BLaER1 (cell line): ENCODE results near the gene ARMC3.

Experiments used
- H3K27ac ChIP-seq: shearing (Covaris generic); formaldehyde crosslinking; 2 replicates; pipeline ENCODE4 v1.8.1; 2022
- H3K27me3 ChIP-seq: shearing (Covaris generic); formaldehyde crosslinking; 2 replicates; pipeline ENCODE4 v1.8.1; 2022
- H3K36me3 ChIP-seq: shearing (Covaris generic); formaldehyde crosslinking; 2 replicates; pipeline ENCODE4 v1.8.1; 2022
- H3K4me1 ChIP-seq: shearing (Covaris generic); formaldehyde crosslinking; 2 replicates; pipeline ENCODE4 v1.8.1; 2022
- H3K4me2 ChIP-seq: shearing (Covaris generic); formaldehyde crosslinking; 2 replicates; pipeline ENCODE4 v1.8.1; 2022
- H3K4me3 ChIP-seq: shearing (Covaris generic); formaldehyde crosslinking; 2 replicates; pipeline ENCODE4 v1.8.1; 2022
- H3K9ac ChIP-seq: shearing (Covaris generic); formaldehyde crosslinking; 2 replicates; pipeline ENCODE4 v1.8.1; 2022
- H3K9me3 ChIP-seq: shearing (Covaris generic); formaldehyde crosslinking; 2 replicates; pipeline ENCODE4 v1.8.1; 2022
- H4K20me1 ChIP-seq: shearing (Covaris generic); formaldehyde crosslinking; 2 replicates; pipeline ENCODE4 v1.8.1; 2022
- Cebpa-rat ChIP-seq: shearing (Covaris generic); IDR thresholded peaks from 2 replicates; pipeline ENCODE4 v1.8.1; 2022

ARMC3 gene

DNA sequence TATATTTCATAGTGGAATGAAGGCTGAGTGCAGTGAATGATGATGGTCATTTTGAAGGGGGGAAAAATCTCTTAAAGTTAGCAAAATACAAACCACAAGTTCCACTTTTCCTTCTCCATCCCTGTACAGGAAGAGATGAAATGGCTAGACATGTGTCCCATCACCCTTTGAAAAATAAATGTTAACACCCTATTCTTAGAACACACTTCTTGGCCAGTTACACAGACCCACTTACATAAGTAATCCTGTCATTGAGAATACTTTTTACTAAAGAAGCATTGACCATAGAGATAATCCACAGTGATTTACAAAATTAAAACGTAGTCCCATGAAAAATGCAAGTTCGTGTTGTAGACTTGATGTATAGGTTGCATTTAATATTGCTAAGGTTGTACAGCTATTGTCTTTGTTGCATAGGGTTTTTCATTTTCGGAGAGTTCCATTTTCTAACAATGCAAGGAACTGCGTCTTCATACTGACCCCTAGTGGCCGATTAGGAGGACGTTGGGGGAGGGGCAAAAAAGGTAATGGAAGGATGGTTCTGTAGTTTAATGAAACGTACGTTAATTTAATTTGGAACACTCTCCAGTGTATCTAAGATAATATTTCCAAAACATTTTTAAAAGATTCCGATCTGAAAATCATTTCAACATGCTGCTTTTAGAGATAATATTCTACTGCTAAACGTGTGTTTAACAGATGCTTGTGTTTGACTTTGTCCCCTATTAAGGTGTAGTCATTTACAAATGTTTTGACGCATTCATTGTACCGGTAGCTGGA lies 60.9 kb downstream of the ARMC3 start:
- Histone ChIP-seq H3K4me3 (no peak overlapping the region), H4K20me1 (no peaks in the 10 kb centered on the region), H3K9ac (no peak overlapping the region), H3K36me3 (no peaks in the 10 kb centered on the region), H3K27ac (no peak overlapping the region), H3K4me2 (no peak overlapping the region), H3K4me1 (peaks cover 8% of the 10 kb centered on the region), H3K9me3 (no peaks in the 10 kb centered on the region), H3K27me3 (no peaks in the 10 kb centered on the region)
- no peak for TF ChIP-seq Cebpa-rat

DNA sequence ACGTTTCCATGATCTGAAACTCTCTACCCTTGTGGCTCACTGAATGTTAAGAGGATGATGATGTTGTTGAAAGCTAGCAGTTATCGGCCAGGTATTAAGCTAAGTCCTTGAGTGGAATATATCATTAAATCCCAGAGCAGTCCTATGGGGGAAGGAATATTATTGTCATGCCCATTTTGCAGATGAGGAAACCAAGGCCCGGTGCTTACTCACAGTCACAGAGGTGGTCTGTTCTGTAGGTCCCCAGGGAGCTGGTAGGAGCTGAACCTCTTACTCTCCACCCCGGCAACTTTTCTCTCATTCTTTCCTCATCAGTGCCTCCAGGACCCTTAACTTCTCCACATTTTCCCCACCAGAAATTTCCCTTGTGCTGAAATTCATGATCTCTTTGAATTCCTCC lies 62.6 kb downstream of the ARMC3 start:
- no peak overlapping the region for H3K4me3 ChIP-seq
- no peak overlapping the region for H3K4me2 ChIP-seq
- H3K9ac ChIP-seq, result no peak overlapping the region
- peaks cover 4% of the 10 kb centered on the region; the same call in 1 of the 2 replicates for H3K4me1 ChIP-seq
- H3K9me3 ChIP-seq, result no peaks in the 10 kb centered on the region
- H4K20me1 ChIP-seq, result no peaks in the 10 kb centered on the region
- H3K36me3 ChIP-seq, result no peaks in the 10 kb centered on the region
- no peak for TF ChIP-seq Cebpa-rat
- H3K27ac ChIP-seq, result no peak overlapping the region
- H3K27me3 ChIP-seq, result no peaks in the 10 kb centered on the region

DNA sequence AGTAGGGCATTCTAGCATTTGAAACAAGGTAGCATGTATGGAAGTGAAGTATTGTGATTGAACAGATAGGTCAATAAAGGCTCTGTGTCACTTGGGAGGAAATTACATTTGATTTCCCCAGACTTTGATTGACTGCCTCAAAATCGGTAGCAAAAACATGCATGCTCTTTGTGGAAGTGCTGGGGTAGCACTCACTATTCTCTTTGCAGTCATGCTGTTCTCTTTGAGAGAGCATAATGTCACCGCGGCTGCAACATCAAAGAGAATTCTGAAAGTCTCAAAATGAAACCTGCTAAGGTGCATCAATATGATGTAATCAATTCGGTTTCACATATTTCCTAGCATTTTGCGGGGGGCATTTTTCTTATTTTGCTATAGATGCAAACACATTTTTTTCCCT lies 64.2 kb downstream of the ARMC3 start:
- H3K9ac ChIP-seq, result no peak overlapping the region
- TF ChIP-seq Cebpa-rat, result no peak
- H3K9me3 ChIP-seq, result no peaks in the 10 kb centered on the region
- H3K27ac ChIP-seq, result no peak overlapping the region
- H3K4me3 ChIP-seq, result no peak overlapping the region
- H4K20me1 ChIP-seq, result no peaks in the 10 kb centered on the region
- H3K27me3 ChIP-seq, result no peaks in the 10 kb centered on the region
- no peak overlapping the region for H3K4me2 ChIP-seq
- no peaks in the 10 kb centered on the region for H3K36me3 ChIP-seq
- H3K4me1 ChIP-seq, result peaks cover 4% of the 10 kb centered on the region; the same call in 1 of the 2 replicates

DNA sequence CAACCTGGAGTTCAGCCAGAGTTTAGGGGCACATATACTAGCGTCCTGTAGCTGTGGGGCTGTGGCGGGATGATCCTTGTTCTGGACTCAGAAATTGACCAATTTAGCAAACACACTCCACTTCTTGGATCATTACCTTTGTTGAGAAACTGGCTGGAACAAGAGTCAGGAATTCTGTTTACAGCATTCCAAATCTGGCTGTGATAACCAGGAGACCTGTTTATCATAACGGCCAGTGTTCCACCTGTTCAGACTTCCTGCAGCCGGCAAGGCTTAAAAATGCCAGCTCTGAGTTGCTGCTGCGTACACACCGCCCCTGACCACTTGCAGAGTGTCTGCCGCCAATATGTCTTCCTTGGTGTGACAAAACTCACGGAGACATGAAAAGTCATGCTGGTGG lies 64.8 kb downstream of the ARMC3 start:
- no peak for TF ChIP-seq Cebpa-rat

DNA sequence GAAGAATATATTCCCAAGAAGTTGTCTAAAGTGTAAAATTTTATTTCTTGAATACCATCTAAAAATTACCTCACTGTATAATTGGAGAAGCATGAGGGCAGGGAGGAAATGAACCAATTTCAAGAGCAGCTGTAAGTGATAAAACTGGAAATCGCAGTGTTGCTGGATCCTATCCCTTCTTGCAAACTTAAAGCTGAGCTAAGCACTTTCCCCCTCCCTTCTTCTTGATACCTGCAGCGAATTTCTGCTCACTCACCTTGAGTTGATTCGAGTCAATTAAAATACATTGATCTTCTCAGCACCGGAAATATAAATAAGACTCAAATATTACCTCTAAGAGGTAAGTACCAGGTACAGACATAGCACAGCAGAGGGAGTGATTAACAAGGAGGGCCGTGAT lies 65.5 kb downstream of the ARMC3 start:
- Histone ChIP-seq H3K4me3 (no peak overlapping the region), H3K9me3 (no peaks in the 10 kb centered on the region), H3K9ac (no peak overlapping the region), H3K27ac (no peak overlapping the region), H3K4me1 (peaks cover 4% of the 10 kb centered on the region; the same call in 1 of the 2 replicates), H4K20me1 (no peaks in the 10 kb centered on the region), H3K27me3 (no peaks in the 10 kb centered on the region), H3K36me3 (no peaks in the 10 kb centered on the region), H3K4me2 (no peak overlapping the region)
- no peak for TF ChIP-seq Cebpa-rat

More for the DNA sequence above, 64.8 kb downstream of the ARMC3 start:
- no peak overlapping the region for H3K27ac ChIP-seq
- no peaks in the 10 kb centered on the region for H3K36me3 ChIP-seq
- no peak overlapping the region for H3K9ac ChIP-seq
- peaks cover 4% of the 10 kb centered on the region; the same call in 1 of the 2 replicates for H3K4me1 ChIP-seq
- H3K4me2 ChIP-seq, result no peak overlapping the region
- H3K9me3 ChIP-seq, result no peaks in the 10 kb centered on the region
- H3K27me3 ChIP-seq, result no peaks in the 10 kb centered on the region
- no peak overlapping the region for H3K4me3 ChIP-seq
- no peaks in the 10 kb centered on the region for H4K20me1 ChIP-seq

DNA sequence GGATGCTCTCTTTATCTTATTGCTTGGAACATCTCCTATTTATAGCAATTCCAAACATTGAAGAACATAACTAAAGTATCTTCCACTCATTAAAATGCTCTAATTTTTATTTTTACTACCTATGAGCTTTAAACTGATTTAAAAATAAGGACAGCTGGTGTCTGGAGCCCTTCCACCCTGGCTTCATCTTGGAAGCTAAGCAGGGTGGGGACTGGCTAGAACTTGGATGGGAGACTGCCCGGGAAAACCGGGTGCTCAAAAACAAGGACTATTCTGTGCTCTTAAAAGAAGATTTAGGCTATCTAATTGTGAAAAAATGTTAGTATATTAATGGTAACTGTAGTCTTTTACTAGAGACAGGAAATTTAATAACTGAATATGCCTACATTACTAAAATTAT lies 69.2 kb downstream of the ARMC3 start:
- no peaks in the 10 kb centered on the region for H3K4me1 ChIP-seq
- H3K4me2 ChIP-seq, result no peak overlapping the region
- no peaks in the 10 kb centered on the region for H3K36me3 ChIP-seq
- H3K9ac ChIP-seq, result no peak overlapping the region
- H3K4me3 ChIP-seq, result no peak overlapping the region
- no peaks in the 10 kb centered on the region for H4K20me1 ChIP-seq
- H3K9me3 ChIP-seq, result no peaks in the 10 kb centered on the region
- TF ChIP-seq Cebpa-rat, result no peak
- no peaks in the 10 kb centered on the region for H3K27me3 ChIP-seq
- no peak overlapping the region for H3K27ac ChIP-seq

DNA sequence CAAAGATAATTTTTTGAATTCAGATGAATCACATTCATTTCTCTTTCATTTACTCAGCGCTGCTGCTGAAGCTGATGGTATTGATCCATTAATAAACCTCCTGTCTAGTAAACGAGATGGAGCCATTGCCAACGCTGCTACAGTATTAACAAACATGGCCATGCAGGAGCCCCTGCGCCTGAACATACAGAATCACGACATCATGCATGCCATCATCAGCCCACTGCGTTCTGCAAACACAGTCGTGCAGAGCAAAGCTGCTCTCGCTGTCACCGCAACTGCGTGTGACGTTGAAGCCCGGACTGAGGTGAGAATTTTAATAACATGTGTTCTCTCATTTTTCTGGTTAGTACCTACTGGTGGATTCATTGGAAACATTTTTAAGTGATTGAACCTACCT lies 70.2 kb downstream of the ARMC3 start:
- no peak for TF ChIP-seq Cebpa-rat
- H4K20me1 ChIP-seq, result no peaks in the 10 kb centered on the region
- H3K27me3 ChIP-seq, result no peaks in the 10 kb centered on the region
- no peaks in the 10 kb centered on the region for H3K4me1 ChIP-seq
- no peak overlapping the region for H3K4me3 ChIP-seq
- H3K9me3 ChIP-seq, result no peaks in the 10 kb centered on the region
- H3K36me3 ChIP-seq, result no peaks in the 10 kb centered on the region
- H3K9ac ChIP-seq, result no peak overlapping the region
- no peak overlapping the region for H3K4me2 ChIP-seq
- no peak overlapping the region for H3K27ac ChIP-seq

DNA sequence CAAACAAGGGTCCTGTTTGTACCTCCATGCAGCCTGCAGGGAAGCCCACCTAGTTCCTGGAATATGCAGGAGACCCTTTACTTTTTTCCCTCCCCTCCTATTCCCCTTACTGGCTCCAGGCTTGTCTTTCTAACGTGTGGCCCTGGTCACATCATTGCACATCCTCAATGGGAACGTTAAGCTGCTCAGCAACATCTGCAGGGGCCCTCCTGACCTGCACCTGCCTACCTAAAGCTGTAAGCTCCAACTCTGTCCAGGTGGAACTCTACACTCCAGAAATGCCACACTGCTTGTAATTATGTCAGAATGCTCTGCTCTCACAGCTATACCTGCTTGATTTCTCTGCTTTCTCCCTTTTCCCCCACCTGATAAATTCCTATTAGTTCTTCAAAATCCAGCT lies 72.1 kb downstream of the ARMC3 start:
- Histone ChIP-seq H3K27me3 (no peaks in the 10 kb centered on the region), H3K4me2 (no peak overlapping the region), H4K20me1 (no peaks in the 10 kb centered on the region), H3K4me1 (no peaks in the 10 kb centered on the region), H3K36me3 (no peaks in the 10 kb centered on the region), H3K9ac (no peak overlapping the region), H3K27ac (no peak overlapping the region), H3K9me3 (no peaks in the 10 kb centered on the region), H3K4me3 (no peak overlapping the region)
- no peak for TF ChIP-seq Cebpa-rat

DNA sequence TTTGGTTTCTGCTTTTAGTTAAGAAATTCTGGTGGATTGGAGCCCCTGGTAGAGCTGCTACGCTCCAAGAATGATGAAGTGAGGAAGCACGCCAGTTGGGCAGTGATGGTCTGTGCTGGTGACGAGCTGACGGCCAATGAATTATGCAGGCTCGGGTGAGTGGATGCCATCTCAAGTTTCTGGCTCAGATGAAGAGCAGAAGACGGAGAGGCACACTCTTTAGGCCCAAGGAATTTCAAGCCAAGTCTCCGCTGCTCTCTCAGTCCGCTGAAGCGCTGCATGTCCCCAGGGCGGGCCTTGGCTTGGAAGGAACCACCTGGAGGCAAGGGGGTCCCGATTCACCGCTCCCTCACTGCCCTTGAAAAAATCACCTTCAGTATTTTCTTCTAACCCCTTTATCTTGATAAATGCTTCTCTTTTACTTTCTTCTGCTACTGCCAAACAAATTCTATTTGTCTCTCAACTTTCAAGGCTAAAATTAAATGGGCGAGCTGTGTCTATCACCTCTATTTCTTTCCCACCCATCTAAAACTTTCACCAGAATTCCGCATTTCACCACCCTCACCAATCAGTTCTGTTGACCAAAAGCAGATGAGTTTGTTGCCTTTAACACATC lies 74.2 kb downstream of the ARMC3 start:
- no peaks in the 10 kb centered on the region for H3K27me3 ChIP-seq
- no peak overlapping the region for H3K9ac ChIP-seq
- no peaks in the 10 kb centered on the region for H3K9me3 ChIP-seq
- no peak overlapping the region for H3K4me3 ChIP-seq
- no peaks in the 10 kb centered on the region for H3K4me1 ChIP-seq
- H3K4me2 ChIP-seq, result no peak overlapping the region
- no peak overlapping the region for H3K27ac ChIP-seq
- TF ChIP-seq Cebpa-rat, result no peak
- no peaks in the 10 kb centered on the region for H4K20me1 ChIP-seq
- H3K36me3 ChIP-seq, result no peaks in the 10 kb centered on the region

DNA sequence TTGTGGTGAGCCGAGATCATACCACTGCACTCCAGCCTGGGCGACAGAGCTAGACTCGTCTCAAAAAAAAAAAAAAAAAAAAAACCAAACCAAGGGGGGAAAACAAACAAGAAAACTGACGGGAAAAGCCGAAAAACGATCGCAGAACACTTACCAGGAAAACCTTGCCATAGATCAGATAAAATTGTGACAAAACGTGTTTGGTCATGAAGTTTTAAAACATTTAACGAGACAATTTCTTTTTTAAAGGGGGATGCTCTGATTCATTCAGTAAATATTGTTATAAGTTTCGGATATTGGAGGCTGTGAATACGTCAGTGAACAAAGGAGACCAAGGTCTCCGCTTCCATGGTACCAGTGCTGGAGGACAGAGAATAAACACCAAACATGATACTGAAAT lies 77.3 kb downstream of the ARMC3 start:
- Histone ChIP-seq H3K9me3 (no peaks in the 10 kb centered on the region), H3K4me2 (no peak overlapping the region), H3K4me1 (no peaks in the 10 kb centered on the region), H3K27ac (no peak overlapping the region), H4K20me1 (no peaks in the 10 kb centered on the region), H3K36me3 (no peaks in the 10 kb centered on the region), H3K4me3 (no peak overlapping the region), H3K27me3 (no peaks in the 10 kb centered on the region), H3K9ac (no peak overlapping the region)
- TF ChIP-seq Cebpa-rat, result no peak
